ENCODE results near the gene ZNF85. TPM values are rescaled to one million over a fixed set of nuclear protein-coding genes. Genes with fewer than 3 reads are reported as not detected.
"Not testable (repeated sequence)": the region's sequence is repeated elsewhere in the genome, so short reads cannot be mapped to it uniquely, and the experiment has no call there.

ZNF85 gene
- total RNA-seq, 1 donor from 2014 or later = 1.3 TPM

DNA sequence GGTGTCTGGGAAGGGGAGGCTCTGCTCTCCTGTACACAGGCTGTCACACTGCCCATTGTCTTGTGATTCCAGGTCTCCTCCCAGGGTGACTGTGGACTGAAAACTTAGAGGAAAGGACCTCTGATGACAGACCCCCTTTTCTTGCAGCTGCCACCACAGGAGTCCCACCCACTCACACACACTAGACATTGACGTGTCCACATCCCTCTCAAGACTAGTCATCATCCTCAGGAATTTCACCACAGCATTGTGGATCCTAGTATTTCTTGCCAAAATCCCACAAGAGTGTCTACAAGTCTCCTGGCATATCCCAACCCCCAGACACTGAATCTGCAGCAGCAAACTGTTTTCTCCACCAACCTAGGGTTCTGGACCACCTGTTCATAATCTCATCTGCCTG, 5.3 kb downstream of the ZNF85 start:
- TF ChIP-seq, protein P1, sequence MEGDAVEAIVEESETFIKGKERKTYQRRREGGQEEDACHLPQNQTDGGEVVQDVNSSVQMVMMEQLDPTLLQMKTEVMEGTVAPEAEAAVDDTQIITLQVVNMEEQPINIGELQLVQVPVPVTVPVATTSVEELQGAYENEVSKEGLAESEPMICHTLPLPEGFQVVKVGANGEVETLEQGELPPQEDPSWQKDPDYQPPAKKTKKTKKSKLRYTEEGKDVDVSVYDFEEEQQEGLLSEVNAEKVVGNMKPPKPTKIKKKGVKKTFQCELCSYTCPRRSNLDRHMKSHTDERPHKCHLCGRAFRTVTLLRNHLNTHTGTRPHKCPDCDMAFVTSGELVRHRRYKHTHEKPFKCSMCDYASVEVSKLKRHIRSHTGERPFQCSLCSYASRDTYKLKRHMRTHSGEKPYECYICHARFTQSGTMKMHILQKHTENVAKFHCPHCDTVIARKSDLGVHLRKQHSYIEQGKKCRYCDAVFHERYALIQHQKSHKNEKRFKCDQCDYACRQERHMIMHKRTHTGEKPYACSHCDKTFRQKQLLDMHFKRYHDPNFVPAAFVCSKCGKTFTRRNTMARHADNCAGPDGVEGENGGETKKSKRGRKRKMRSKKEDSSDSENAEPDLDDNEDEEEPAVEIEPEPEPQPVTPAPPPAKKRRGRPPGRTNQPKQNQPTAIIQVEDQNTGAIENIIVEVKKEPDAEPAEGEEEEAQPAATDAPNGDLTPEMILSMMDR (IDR thresholded peaks at IDR 0.05; ENCODE audit: insufficient read depth, low read length, severe bottlenecking) = no peak
- Histone ChIP-seq H3K27me3 (ENCODE audit: control insufficient read depth, insufficient read depth, low read length) (no peaks in the 10 kb centered on the region), H3K4me3 (ENCODE audit: low read depth, low read length) (no peak overlapping the region), H3K36me3 (ENCODE audit: control insufficient read depth, insufficient read depth, low read length) (no peaks in the 10 kb centered on the region)
- DNase-seq (ENCODE audit: low read depth) (peak; percentile 13), FAIRE-seq (no peak)

GRCh38 chr19:20936322-20936947, 13.4 kb downstream of the ZNF85 start:
- peak; percentile 5 for DNase-seq (ENCODE audit: low read depth)
- H3K4me3 ChIP-seq (ENCODE audit: low read depth, low read length); H3K36me3 ChIP-seq (ENCODE audit: control insufficient read depth, insufficient read depth, low read length); H3K27me3 ChIP-seq (ENCODE audit: control insufficient read depth, insufficient read depth, low read length); FAIRE-seq: not testable (repeated sequence)

DNA sequence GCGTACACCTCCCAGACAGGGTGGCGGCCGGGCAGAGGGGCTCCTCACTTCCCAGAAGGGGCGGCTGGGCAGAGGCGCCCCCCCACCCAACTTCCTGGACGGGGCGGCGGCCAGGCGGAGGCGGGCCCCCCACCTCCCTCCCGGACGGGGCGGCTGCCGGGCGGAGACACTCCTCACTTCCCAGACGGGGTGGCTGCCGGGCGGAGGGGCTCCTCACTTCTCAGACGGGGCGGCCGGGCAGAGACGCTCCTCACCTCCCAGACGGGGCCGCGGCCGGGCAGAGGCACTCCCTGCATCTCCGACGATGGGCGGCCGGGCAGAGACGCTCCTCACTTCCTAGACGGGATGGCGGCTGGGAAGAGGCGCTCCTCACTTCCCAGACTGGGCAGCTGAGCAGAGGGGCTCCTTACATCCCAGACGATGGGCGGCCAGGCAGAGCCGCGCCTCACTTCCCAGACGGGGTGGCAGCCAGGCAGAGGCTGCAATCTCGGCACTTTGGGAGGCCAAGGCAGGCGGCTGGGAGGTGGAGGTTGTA, 29.6 kb downstream of the ZNF85 start:
- H3K4me3 ChIP-seq (ENCODE audit: low read depth, low read length); H3K27me3 ChIP-seq (ENCODE audit: control insufficient read depth, insufficient read depth, low read length); H3K36me3 ChIP-seq (ENCODE audit: control insufficient read depth, insufficient read depth, low read length); DNase-seq (ENCODE audit: low read depth); FAIRE-seq: not testable (repeated sequence)

DNA sequence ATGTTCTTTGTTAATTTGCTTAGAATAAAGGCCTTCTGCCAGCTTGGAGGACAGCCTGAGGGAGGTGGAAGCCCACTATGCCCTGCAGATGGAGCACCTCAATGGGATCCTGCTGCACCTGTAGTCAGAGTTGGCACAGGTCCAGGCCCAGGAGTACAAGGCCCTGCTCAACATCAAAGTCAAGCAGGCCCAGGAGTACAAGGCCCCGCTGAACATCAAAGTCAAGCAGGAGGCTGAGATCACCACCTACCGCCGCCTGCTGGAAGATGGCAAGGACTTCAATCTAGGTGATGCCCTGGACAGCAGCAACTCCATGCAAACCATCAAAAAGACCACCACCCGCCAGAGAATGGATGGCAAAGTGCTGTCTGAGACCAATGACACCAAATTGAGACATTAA, 41.7 kb downstream of the ZNF85 start:
- DNase-seq (ENCODE audit: low read depth) (no peak), FAIRE-seq (no peak)
- TF ChIP-seq, protein P1 (IDR thresholded peaks at IDR 0.05; ENCODE audit: insufficient read depth, low read length, severe bottlenecking) = no peak
- Histone ChIP-seq H3K36me3 (ENCODE audit: control insufficient read depth, insufficient read depth, low read length) (no peaks in the 10 kb centered on the region), H3K4me3 (ENCODE audit: low read depth, low read length) (no peak overlapping the region), H3K27me3 (ENCODE audit: control insufficient read depth, insufficient read depth, low read length) (no peaks in the 10 kb centered on the region)

- no peak for FAIRE-seq
- Histone ChIP-seq H3K36me3 (ENCODE audit: control insufficient read depth, insufficient read depth, low read length) (no peaks in the 10 kb centered on the region), H3K4me3 (ENCODE audit: low read depth, low read length) (no peak overlapping the region), H3K27me3 (ENCODE audit: control insufficient read depth, insufficient read depth, low read length) (no peaks in the 10 kb centered on the region)
- TF ChIP-seq, protein P1 (IDR thresholded peaks at IDR 0.05; ENCODE audit: insufficient read depth, low read length, severe bottlenecking) = no peak
- no peak for DNase-seq (ENCODE audit: low read depth)
Observed at GRCh38 chr19:20968092-20968491, 45.0 kb downstream of the ZNF85 start.

- Histone ChIP-seq H3K4me3 (ENCODE audit: low read depth, low read length) (no peak overlapping the region), H3K27me3 (ENCODE audit: control insufficient read depth, insufficient read depth, low read length) (no peaks in the 10 kb centered on the region), H3K36me3 (ENCODE audit: control insufficient read depth, insufficient read depth, low read length) (no peaks in the 10 kb centered on the region)
- DNase-seq (ENCODE audit: low read depth) (peak; percentile 15), FAIRE-seq (no peak)
- TF ChIP-seq, protein P1 (IDR thresholded peaks at IDR 0.05; ENCODE audit: insufficient read depth, low read length, severe bottlenecking) = no peak
Observed at GRCh38 chr19:20969498-20969897, 46.4 kb downstream of the ZNF85 start.

- DNase-seq (ENCODE audit: low read depth) = peak; percentile 11
- TF ChIP-seq, protein P1 (IDR thresholded peaks at IDR 0.05; ENCODE audit: insufficient read depth, low read length, severe bottlenecking) = no peak
- no peak for FAIRE-seq
- Histone ChIP-seq H3K4me3 (ENCODE audit: low read depth, low read length) (no peak overlapping the region), H3K36me3 (ENCODE audit: control insufficient read depth, insufficient read depth, low read length) (no peaks in the 10 kb centered on the region), H3K27me3 (ENCODE audit: control insufficient read depth, insufficient read depth, low read length) (no peaks in the 10 kb centered on the region)
Observed at GRCh38 chr19:20969898-20970297, 46.8 kb downstream of the ZNF85 start.

GRCh38 chr19:20992788-20993187, 69.7 kb downstream of the ZNF85 start:
- H3K36me3 ChIP-seq (ENCODE audit: control insufficient read depth, insufficient read depth, low read length); DNase-seq (ENCODE audit: low read depth); H3K4me3 ChIP-seq (ENCODE audit: low read depth, low read length); FAIRE-seq; H3K27me3 ChIP-seq (ENCODE audit: control insufficient read depth, insufficient read depth, low read length): not testable (repeated sequence)

All from bronchial epithelial cell (primary cell).